OCI-LY3 (cell line): ENCODE data around the gene ATG10.
"Not testable (repeated sequence)": the region's sequence is repeated elsewhere in the genome, so short reads cannot be mapped to it uniquely, and the experiment has no call there.

Source experiments
- H2AFZ ChIP-seq: fragments of 200-600, 300-600 bp; shearing (Covaris generic); 2 replicates; pipeline ENCODE4 v1.6.0; 2014; ENCODE audit warnings: antibody characterized with exemption, low read depth, low read length
- H3K27ac ChIP-seq: fragments of 200-600, 300-600 bp; sonication (generic); 2 replicates; pipeline ENCODE4 v1.5.1; 2014; ENCODE audit warnings: mild to moderate bottlenecking, low read length, moderate library complexity, mixed read lengths
- H3K27me3 ChIP-seq: fragments of 200-600, 300-600 bp; sonication (generic); 2 replicates; pipeline ENCODE4 v1.6.1; 2014; ENCODE audit warnings: low read depth, low read length, mixed read lengths
- H3K36me3 ChIP-seq: fragments of 200-600, 300-600 bp; sonication (generic); replicated peaks from 2 replicates; pipeline ENCODE3; 2014; ENCODE audit warnings: low read depth, low read length, mixed read lengths
- H3K4me1 ChIP-seq: fragments of 300-600, 200-600 bp; sonication (generic); 2 replicates; pipeline ENCODE4 v1.6.1; 2014; ENCODE audit warnings: low read length, mixed read lengths
- H3K4me2 ChIP-seq: fragments of 200-600, 300-600 bp; sonication (generic); 2 replicates; pipeline ENCODE4 v1.6.1; 2014; ENCODE audit warnings: low read length, mixed read lengths
- H3K4me3 ChIP-seq: fragments of 300-600, 200-600 bp; sonication (generic); 2 replicates; pipeline ENCODE4 v1.5.1; 2014; ENCODE audit warnings: antibody characterized with exemption, mild to moderate bottlenecking, low read length, moderate library complexity
- H3K79me2 ChIP-seq: fragments of 300-600, 200-600 bp; shearing (Covaris generic); 2 replicates; pipeline ENCODE4 v1.6.1; 2014; ENCODE audit warnings: mild to moderate bottlenecking, low read length, mixed read lengths
- H3K9ac ChIP-seq: fragments of 300-600, 200-600 bp; shearing (Covaris generic); 2 replicates; pipeline ENCODE4 v1.6.0; 2014; ENCODE audit warnings: mild to moderate bottlenecking, low read length, moderate library complexity
- H3K9me3 ChIP-seq: fragments of 200-600, 300-600 bp; shearing (Covaris generic); 2 replicates; pipeline ENCODE4 v1.6.1; 2014; ENCODE audit warnings: low read length, mixed read lengths; ENCODE audit not compliant: insufficient read depth
- H4K20me1 ChIP-seq: fragments of 200-600, 300-600 bp; sonication (generic); 2 replicates; pipeline ENCODE4 v1.6.1; 2016; ENCODE audit warnings: low read length, mixed read lengths; ENCODE audit not compliant: insufficient read depth
- EZH2phosphoT487 ChIP-seq: fragments of 200-600 bp; shearing (Covaris generic); IDR thresholded peaks from 2 replicates; pipeline ENCODE4 v1.6.1; 2018; ENCODE audit warnings: antibody characterized with exemption, mixed run types, low read depth
- TF ChIP-seq, protein P1 (sequence below): fragments of 200-600, 300-600 bp; sonication (generic); IDR thresholded peaks from 2 replicates; pipeline ENCODE4 v1.5.1; 2014; ENCODE audit warnings: antibody characterized with exemption, low read length, low read depth

Gene ATG10

DNA sequence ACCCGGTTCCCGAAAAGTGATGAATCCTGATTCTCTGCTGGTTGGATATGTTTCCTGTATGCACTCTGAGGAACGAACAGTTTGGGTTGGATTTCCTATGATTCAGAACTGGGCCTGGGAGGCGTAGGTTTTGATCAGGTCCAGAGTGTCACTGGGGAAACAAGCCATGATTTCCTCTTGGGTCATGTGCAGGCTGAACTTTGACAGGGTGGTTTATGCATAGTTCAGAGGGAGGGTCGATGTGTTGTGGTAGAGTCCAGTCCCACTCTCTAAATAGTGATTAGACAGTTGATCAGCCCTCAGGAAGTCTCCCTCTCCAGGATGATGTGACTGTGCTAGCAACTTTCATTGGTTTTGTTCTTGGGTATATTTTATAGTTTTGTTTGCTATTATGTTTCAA is 17.4 kb downstream of the ATG10 start:
- Histone ChIP-seq H3K27ac (no peak overlapping the region), H3K4me1 (no peaks in the 10 kb centered on the region), H3K9me3 (no peaks in the 10 kb centered on the region), H3K9ac (no peak overlapping the region), H3K79me2 (no peaks in the 10 kb centered on the region), H2AFZ (no peak overlapping the region), H3K27me3 (no peaks in the 10 kb centered on the region), H4K20me1 (no peaks in the 10 kb centered on the region), H3K4me2 (no peak overlapping the region), H3K4me3 (no peak overlapping the region), H3K36me3 (no peaks in the 10 kb centered on the region)
- TF ChIP-seq, protein P1, sequence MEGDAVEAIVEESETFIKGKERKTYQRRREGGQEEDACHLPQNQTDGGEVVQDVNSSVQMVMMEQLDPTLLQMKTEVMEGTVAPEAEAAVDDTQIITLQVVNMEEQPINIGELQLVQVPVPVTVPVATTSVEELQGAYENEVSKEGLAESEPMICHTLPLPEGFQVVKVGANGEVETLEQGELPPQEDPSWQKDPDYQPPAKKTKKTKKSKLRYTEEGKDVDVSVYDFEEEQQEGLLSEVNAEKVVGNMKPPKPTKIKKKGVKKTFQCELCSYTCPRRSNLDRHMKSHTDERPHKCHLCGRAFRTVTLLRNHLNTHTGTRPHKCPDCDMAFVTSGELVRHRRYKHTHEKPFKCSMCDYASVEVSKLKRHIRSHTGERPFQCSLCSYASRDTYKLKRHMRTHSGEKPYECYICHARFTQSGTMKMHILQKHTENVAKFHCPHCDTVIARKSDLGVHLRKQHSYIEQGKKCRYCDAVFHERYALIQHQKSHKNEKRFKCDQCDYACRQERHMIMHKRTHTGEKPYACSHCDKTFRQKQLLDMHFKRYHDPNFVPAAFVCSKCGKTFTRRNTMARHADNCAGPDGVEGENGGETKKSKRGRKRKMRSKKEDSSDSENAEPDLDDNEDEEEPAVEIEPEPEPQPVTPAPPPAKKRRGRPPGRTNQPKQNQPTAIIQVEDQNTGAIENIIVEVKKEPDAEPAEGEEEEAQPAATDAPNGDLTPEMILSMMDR, result no peak
- TF ChIP-seq EZH2phosphoT487, result no peak

DNA sequence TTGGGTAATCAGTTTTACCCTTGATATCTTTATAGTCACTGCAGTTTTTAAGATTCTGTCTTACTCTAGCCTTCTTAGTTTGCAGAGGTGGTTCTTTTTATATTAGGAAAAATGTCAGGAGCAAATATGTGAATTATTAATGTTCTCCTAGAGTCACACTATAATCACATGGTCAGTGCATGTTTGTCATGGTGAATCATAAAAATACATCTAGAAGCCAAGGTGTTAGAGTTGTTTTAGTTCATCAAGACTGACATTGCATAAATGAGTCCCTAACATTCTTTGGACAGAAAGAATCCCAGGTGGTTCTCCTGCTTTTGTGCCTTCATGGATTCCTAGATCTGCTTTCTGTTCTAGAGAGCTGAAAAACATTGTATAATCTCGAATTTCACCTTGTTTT is 22.9 kb downstream of the ATG10 start:
- H3K9me3 ChIP-seq, result no peaks in the 10 kb centered on the region
- H4K20me1 ChIP-seq, result no peaks in the 10 kb centered on the region
- TF ChIP-seq, protein P1, result no peak
- no peak for TF ChIP-seq EZH2phosphoT487
- no peak overlapping the region for H2AFZ ChIP-seq
- H3K4me3 ChIP-seq, result no peak overlapping the region
- no peak overlapping the region for H3K4me2 ChIP-seq
- no peak overlapping the region for H3K9ac ChIP-seq
- H3K27me3 ChIP-seq, result no peaks in the 10 kb centered on the region
- peaks cover 11% of the 10 kb centered on the region for H3K36me3 ChIP-seq
- H3K79me2 ChIP-seq, result no peaks in the 10 kb centered on the region
- 0 out of 2 replicates have a peak, but pooled peaks cover 3% of the 10 kb centered on the region for H3K4me1 ChIP-seq
- H3K27ac ChIP-seq, result no peak overlapping the region

DNA sequence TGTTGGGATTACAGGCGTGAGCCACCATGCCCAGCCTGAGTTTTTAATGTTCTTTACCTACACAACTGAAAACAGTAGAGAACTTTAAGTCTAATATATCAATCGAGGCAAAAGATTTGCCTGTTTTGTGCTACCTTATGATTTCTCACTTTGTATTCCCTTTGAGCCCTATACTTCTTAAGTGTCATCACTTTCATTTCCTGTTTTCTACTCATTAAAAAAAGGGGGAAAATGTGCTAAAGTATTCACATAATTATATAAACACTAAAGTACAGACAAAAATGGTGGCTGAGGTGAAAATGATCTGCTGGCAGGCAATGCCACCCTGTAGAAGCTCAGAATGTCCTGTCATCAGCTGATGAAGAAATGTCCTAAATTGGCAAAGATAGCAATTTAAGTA is 23.6 kb downstream of the ATG10 start:
- no peak overlapping the region for H3K27ac ChIP-seq
- H4K20me1 ChIP-seq, result no peaks in the 10 kb centered on the region
- H3K27me3 ChIP-seq, result no peaks in the 10 kb centered on the region
- no peak overlapping the region for H3K9ac ChIP-seq
- no peaks in the 10 kb centered on the region for H3K79me2 ChIP-seq
- H3K36me3 ChIP-seq, result peaks cover 11% of the 10 kb centered on the region
- no peaks in the 10 kb centered on the region for H3K9me3 ChIP-seq
- TF ChIP-seq EZH2phosphoT487, result no peak
- no peak overlapping the region for H2AFZ ChIP-seq
- H3K4me3 ChIP-seq, result no peak overlapping the region
- H3K4me1 ChIP-seq, result 0 out of 2 replicates have a peak, but pooled peaks cover 3% of the 10 kb centered on the region
- H3K4me2 ChIP-seq, result no peak overlapping the region

DNA sequence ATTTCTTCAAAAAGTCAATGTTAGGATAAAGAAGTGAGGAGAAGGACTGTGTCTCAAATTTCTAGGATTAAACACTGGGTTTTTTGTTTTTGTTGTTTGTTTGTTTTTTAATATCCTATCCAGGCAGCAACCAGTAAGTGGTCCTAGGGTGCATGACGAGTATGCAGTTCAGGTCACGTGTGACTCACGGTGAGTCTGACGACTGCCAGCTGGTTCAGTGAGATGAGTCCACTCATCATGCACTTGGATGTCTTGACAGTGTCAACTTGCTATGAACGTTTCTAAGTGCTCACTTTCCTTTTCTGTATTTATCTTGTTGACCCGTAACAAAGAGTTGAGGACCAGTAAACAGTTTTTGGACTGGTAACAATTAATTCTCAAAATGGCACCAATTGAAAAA is 32.7 kb downstream of the ATG10 start:
- H3K4me2 ChIP-seq, result no peak overlapping the region
- no peaks in the 10 kb centered on the region for H3K4me1 ChIP-seq
- H3K27ac ChIP-seq, result no peak overlapping the region
- H3K36me3 ChIP-seq, result no peaks in the 10 kb centered on the region
- no peaks in the 10 kb centered on the region for H3K79me2 ChIP-seq
- H2AFZ ChIP-seq, result no peak overlapping the region
- H3K27me3 ChIP-seq, result no peaks in the 10 kb centered on the region
- no peaks in the 10 kb centered on the region for H3K9me3 ChIP-seq
- TF ChIP-seq EZH2phosphoT487, result no peak
- TF ChIP-seq, protein P1, result no peak
- H3K9ac ChIP-seq, result no peak overlapping the region
- H3K4me3 ChIP-seq, result no peak overlapping the region
- H4K20me1 ChIP-seq, result no peaks in the 10 kb centered on the region

DNA sequence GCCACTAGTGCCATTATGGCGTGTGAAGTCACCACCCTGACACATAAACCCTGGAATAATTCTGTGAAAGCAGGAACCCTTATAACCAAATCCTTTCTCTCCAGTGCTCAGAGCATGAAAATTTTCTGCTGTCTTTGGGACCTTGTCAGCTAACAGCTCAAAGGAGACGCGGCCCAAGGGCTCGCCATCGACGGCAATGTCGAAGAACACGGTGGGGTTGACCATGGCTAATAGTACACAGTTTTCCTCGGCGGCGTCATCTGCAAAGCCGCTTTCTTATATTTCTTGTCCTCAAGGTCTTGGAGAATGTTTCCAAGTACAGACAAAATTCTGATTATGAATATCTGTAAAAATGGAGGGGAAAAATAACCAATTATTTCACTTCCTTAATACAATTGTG is 38.0 kb downstream of the ATG10 start:
- not testable (repeated sequence) for H4K20me1 ChIP-seq, H3K4me1 ChIP-seq, H2AFZ ChIP-seq, H3K4me2 ChIP-seq, H3K9me3 ChIP-seq, H3K9ac ChIP-seq, H3K4me3 ChIP-seq, H3K27ac ChIP-seq, H3K79me2 ChIP-seq, H3K36me3 ChIP-seq, H3K27me3 ChIP-seq
